NCI-H82 treated with DMSO at 0.1 percent for 48 hours (cell line): ENCODE measurements around the gene AUNIP.

ENCODE experiments used
- DNase-seq: peaks from one replicate; lab custom pipeline; 2025; ENCODE audit not compliant: unreplicated experiment; lab: John Stamatoyannopoulos, UW

AUNIP gene

GRCh38 chr1:25889470-25889869 lies 30.2 kb upstream of the AUNIP start:
- DNase-seq: no peak

- DNase-seq: no peak
Measured at GRCh38 chr1:25888426-25888987, 29.2 kb upstream of the AUNIP start.

- DNase-seq: no peak
Measured at GRCh38 chr1:25885602-25886001, 26.3 kb upstream of the AUNIP start.

- DNase-seq: no peak
Measured at GRCh38 chr1:25881266-25881665, 22.0 kb upstream of the AUNIP start.

GRCh38 chr1:25880518-25880917 lies 21.3 kb upstream of the AUNIP start:
- DNase-seq: no peak

- no peak for DNase-seq
Measured at GRCh38 chr1:25879675-25880074, 20.4 kb upstream of the AUNIP start.

- no peak for DNase-seq
Measured at GRCh38 chr1:25878690-25879089, 19.4 kb upstream of the AUNIP start.

GRCh38 chr1:25877155-25877554 lies 17.9 kb upstream of the AUNIP start:
- DNase-seq: no peak

GRCh38 chr1:25876693-25877077 lies 17.4 kb upstream of the AUNIP start:
- no peak for DNase-seq

GRCh38 chr1:25875856-25876692 lies 16.8 kb upstream of the AUNIP start:
- no peak for DNase-seq

GRCh38 chr1:25875154-25875855 lies 16.0 kb upstream of the AUNIP start, which contains the start of gene PAQR7:
PAQR7 (minus strand) TSS chr1:25875708; CDS start chr1:25863839, 11,869 bp downstream.
- no peak for DNase-seq

GRCh38 chr1:25874635-25875153 lies 15.4 kb upstream of the AUNIP start:
- DNase-seq: no peak

GRCh38 chr1:25874209-25874608 lies 15.0 kb upstream of the AUNIP start:
- no peak for DNase-seq

- DNase-seq: no peak
Measured at GRCh38 chr1:25873120-25873519, 13.9 kb upstream of the AUNIP start.

- no peak for DNase-seq
Measured at GRCh38 chr1:25872713-25873112, 13.5 kb upstream of the AUNIP start.

GRCh38 chr1:25871704-25872494 lies 12.6 kb upstream of the AUNIP start:
- DNase-seq: no peak

GRCh38 chr1:25871086-25871703 lies 11.9 kb upstream of the AUNIP start:
- DNase-seq: no peak

GRCh38 chr1:25870614-25871013 lies 11.4 kb upstream of the AUNIP start:
- DNase-seq: no peak

GRCh38 chr1:25869909-25870606 lies 10.8 kb upstream of the AUNIP start:
- no peak for DNase-seq
